Dermis blood vessel endothelial cell (primary cell): ENCODE measurements around the gene MYO7B. TPM values are rescaled to one million over a fixed set of nuclear protein-coding genes. Genes with fewer than 3 reads are reported as not detected.
"Not testable (repeated sequence)": the region's sequence is repeated elsewhere in the genome, so short reads cannot be mapped to it uniquely, and the experiment has no call there.

ENCODE experiments used
- DNase-seq: peaks from one replicate; pipeline ENCODE4 v3.0.0; 2010
- total RNA-seq: library from RNA; depleted of rRNA; stranded (reverse); fragments of >200 nt; gene quantifications from 2 replicates; pipeline ENCODE4 v1.2.3, GENCODE V29; 2014

MYO7B gene
- total RNA-seq, 1 donor from 2014 or later: not detected

- DNase-seq: no peak
Observed at GRCh38 chr2:127552846-127553245, 17.4 kb downstream of the MYO7B start.

GRCh38 chr2:127558911-127559310 lies 23.4 kb downstream of the MYO7B start:
- no peak for DNase-seq

- no peak for DNase-seq
Observed at GRCh38 chr2:127559454-127559853, 24.0 kb downstream of the MYO7B start.

GRCh38 chr2:127560201-127560930 lies 24.9 kb downstream of the MYO7B start:
- no peak for DNase-seq

GRCh38 chr2:127560931-127561280 lies 25.4 kb downstream of the MYO7B start:
- no peak for DNase-seq

- DNase-seq: no peak
Observed at GRCh38 chr2:127561371-127561770, 25.9 kb downstream of the MYO7B start.

GRCh38 chr2:127562936-127563335 lies 27.5 kb downstream of the MYO7B start:
- no peak for DNase-seq

- DNase-seq: no peak
Observed at GRCh38 chr2:127563458-127564428, 28.3 kb downstream of the MYO7B start.

- no peak for DNase-seq
Observed at GRCh38 chr2:127564429-127565260, 29.2 kb downstream of the MYO7B start.

GRCh38 chr2:127565261-127566138 lies 30.0 kb downstream of the MYO7B start:
- no peak for DNase-seq

GRCh38 chr2:127566139-127566417 lies 30.6 kb downstream of the MYO7B start:
- DNase-seq: no peak

GRCh38 chr2:127566576-127566975 lies 31.1 kb downstream of the MYO7B start:
- DNase-seq: no peak

- DNase-seq: no peak
Observed at GRCh38 chr2:127567351-127567854, 31.9 kb downstream of the MYO7B start.

GRCh38 chr2:127568128-127568527 lies 32.6 kb downstream of the MYO7B start:
- DNase-seq: no peak

GRCh38 chr2:127569666-127570065 lies 34.2 kb downstream of the MYO7B start:
- DNase-seq: no peak

GRCh38 chr2:127570282-127571250 lies 35.1 kb downstream of the MYO7B start:
- DNase-seq: no peak

GRCh38 chr2:127572352-127572751 lies 36.9 kb downstream of the MYO7B start:
- not testable (repeated sequence) for DNase-seq

- DNase-seq: no peak
Observed at GRCh38 chr2:127572841-127573240, 37.4 kb downstream of the MYO7B start.

GRCh38 chr2:127573298-127573697 lies 37.8 kb downstream of the MYO7B start:
- no peak for DNase-seq

GRCh38 chr2:127573771-127574170 lies 38.3 kb downstream of the MYO7B start:
- DNase-seq: no peak

GRCh38 chr2:127574656-127575055 lies 39.2 kb downstream of the MYO7B start:
- DNase-seq: no peak
